ENCODE results near the gene ABHD14A. TPM values are rescaled to one million over a fixed set of nuclear protein-coding genes. Genes with fewer than 3 reads are reported as not detected.
A peak's percentile ranks its signal among the peaks of the same experiment; 100 is the strongest.

ABHD14A gene
- total RNA-seq, 4 donors from 2014 or later, result 8.7 to 37.9 (median 29.9) TPM

- in situ Hi-C loops (cut with MboI; ENCODE audit: low sequenced_read_pairs in 4 of 4), result loop anchor here (5.0 to 10.0 kb wide), 4 partner anchors 51 to 141 kb away; partner anchors contain the start of gene DUSP7 (in 3 of the 4)
- Histone ChIP-seq H3K27ac (no peak overlapping the region), H3K4me3 (no peak overlapping the region), H3K9me3 (no peaks in the 10 kb centered on the region), H3K27me3 (no peaks in the 10 kb centered on the region), H3K36me3 (no peaks in the 10 kb centered on the region), H3K4me1 (peaks cover 21 to 29% of the 10 kb centered on the region in 2 donors)
- DNase-seq, result peak; percentile 40 to 73
- ATAC-seq, result peak; percentile 55 to 78
- TF ChIP-seq, protein P1, sequence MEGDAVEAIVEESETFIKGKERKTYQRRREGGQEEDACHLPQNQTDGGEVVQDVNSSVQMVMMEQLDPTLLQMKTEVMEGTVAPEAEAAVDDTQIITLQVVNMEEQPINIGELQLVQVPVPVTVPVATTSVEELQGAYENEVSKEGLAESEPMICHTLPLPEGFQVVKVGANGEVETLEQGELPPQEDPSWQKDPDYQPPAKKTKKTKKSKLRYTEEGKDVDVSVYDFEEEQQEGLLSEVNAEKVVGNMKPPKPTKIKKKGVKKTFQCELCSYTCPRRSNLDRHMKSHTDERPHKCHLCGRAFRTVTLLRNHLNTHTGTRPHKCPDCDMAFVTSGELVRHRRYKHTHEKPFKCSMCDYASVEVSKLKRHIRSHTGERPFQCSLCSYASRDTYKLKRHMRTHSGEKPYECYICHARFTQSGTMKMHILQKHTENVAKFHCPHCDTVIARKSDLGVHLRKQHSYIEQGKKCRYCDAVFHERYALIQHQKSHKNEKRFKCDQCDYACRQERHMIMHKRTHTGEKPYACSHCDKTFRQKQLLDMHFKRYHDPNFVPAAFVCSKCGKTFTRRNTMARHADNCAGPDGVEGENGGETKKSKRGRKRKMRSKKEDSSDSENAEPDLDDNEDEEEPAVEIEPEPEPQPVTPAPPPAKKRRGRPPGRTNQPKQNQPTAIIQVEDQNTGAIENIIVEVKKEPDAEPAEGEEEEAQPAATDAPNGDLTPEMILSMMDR (IDR thresholded peaks at IDR 0.05 in 4 of 5, conservative IDR thresholded peaks at IDR 0.05 in 1 of 5), result peak; percentile 86 to 98 (median 97)
- TF ChIP-seq POLR2A (IDR thresholded peaks at IDR 0.05), result no peak
- intact Hi-C loops (cut with DNase I; ENCODE audit: low total_unique reads), result loop anchor here (1.0 to 10.0 kb wide), 4 partner anchors 52 to 333 kb away; no protein-coding TSS in a partner anchor
Observed at GRCh38 chr3:52001443-52001974, 26.6 kb downstream of the ABHD14A start.

GRCh38 chr3:52002748-52003147 is 27.9 kb downstream of the ABHD14A start:
- H3K4me3 ChIP-seq, result no peak overlapping the region
- H3K36me3 ChIP-seq, result no peaks in the 10 kb centered on the region
- no peak overlapping the region for H3K27ac ChIP-seq
- H3K27me3 ChIP-seq, result no peaks in the 10 kb centered on the region
- DNase-seq (no peak), ATAC-seq (no peak)
- no peaks in the 10 kb centered on the region for H3K9me3 ChIP-seq
- TF ChIP-seq, protein P1 (IDR thresholded peaks at IDR 0.05 in 4 of 5, conservative IDR thresholded peaks at IDR 0.05 in 1 of 5), result no peak
- no peak for TF ChIP-seq POLR2A (IDR thresholded peaks at IDR 0.05)
- intact Hi-C loops (cut with DNase I; ENCODE audit: low total_unique reads), result loop anchor here (10.0 kb wide), 1 partner anchor 332 kb away; no protein-coding TSS in a partner anchor
- in situ Hi-C loops (cut with MboI; ENCODE audit: low sequenced_read_pairs in 4 of 4), result loop anchor here (5.0 to 10.0 kb wide), 4 partner anchors 50 to 140 kb away; partner anchors contain the start of gene DUSP7 (in 3 of the 4)
- peaks cover 34 to 41% of the 10 kb centered on the region in 2 donors for H3K4me1 ChIP-seq

- TF ChIP-seq, protein P1 (IDR thresholded peaks at IDR 0.05 in 4 of 5, conservative IDR thresholded peaks at IDR 0.05 in 1 of 5), result peak; percentile 68 to 84 (median 76)
- no peak for TF ChIP-seq POLR2A (IDR thresholded peaks at IDR 0.05)
- H3K27me3 ChIP-seq, result no peaks in the 10 kb centered on the region
- peak in 1 of 2 donors; percentile 36 for ATAC-seq
- no peaks in the 10 kb centered on the region for H3K36me3 ChIP-seq
- H3K9me3 ChIP-seq, result no peaks in the 10 kb centered on the region
- intact Hi-C loops (cut with DNase I; ENCODE audit: low total_unique reads), result loop anchor here (10.0 kb wide), 1 partner anchor 331 kb away; no protein-coding TSS in a partner anchor
- H3K27ac ChIP-seq, result peak overlapping the region; percentile 26 to 82 (median 68)
- no peak overlapping the region for H3K4me3 ChIP-seq
- DNase-seq, result peak in 1 of 2 donors; percentile 58
- H3K4me1 ChIP-seq, result peaks cover 36 to 45% of the 10 kb centered on the region in 2 donors
- in situ Hi-C loops (cut with MboI; ENCODE audit: low sequenced_read_pairs in 4 of 4), result loop anchor here (5.0 to 10.0 kb wide), 4 partner anchors 48 to 138 kb away; partner anchors contain the start of gene DUSP7 (in 3 of the 4)
Observed at GRCh38 chr3:52004163-52004787, 29.4 kb downstream of the ABHD14A start.

- Histone ChIP-seq H3K9me3 (no peaks in the 10 kb centered on the region), H3K4me1 (peaks cover 40 to 45% of the 10 kb centered on the region in 2 donors), H3K27ac (peak overlapping the region; percentile 26 to 82 (median 68)), H3K4me3 (no peak overlapping the region), H3K27me3 (no peaks in the 10 kb centered on the region), H3K36me3 (no peaks in the 10 kb centered on the region)
- ATAC-seq, result peak in 1 of 2 donors; percentile 9
- in situ Hi-C loops (cut with MboI; ENCODE audit: low sequenced_read_pairs in 4 of 4), result loop anchor here (5.0 to 10.0 kb wide), 4 partner anchors 47 to 137 kb away; partner anchors contain the start of gene DUSP7 (in 3 of the 4)
- intact Hi-C loops (cut with DNase I; ENCODE audit: low total_unique reads), result loop anchor here (10.0 kb wide), 1 partner anchor 330 kb away; no protein-coding TSS in a partner anchor
- no peak for DNase-seq
- TF ChIP-seq, protein P1 (IDR thresholded peaks at IDR 0.05 in 4 of 5, conservative IDR thresholded peaks at IDR 0.05 in 1 of 5), result no peak
- no peak for TF ChIP-seq POLR2A (IDR thresholded peaks at IDR 0.05)
Observed at GRCh38 chr3:52004906-52005395, 30.1 kb downstream of the ABHD14A start.
